SK-N-SH treated with all-trans-retinoic acid at 6 μM for 48 hours (cell line): Measurements from ENCODE around the gene TSPAN18.

Experiments used
- ATAC-seq: fragments of 200-7000 bp; cut with Tn5 transposase; 3 replicates; pipeline ENCODE4 v1.9.1; 2020; ENCODE audit warnings: mild to moderate bottlenecking, moderate library complexity
- ARNTL ChIP-seq: fragments of 450-650 bp; formaldehyde crosslinking; IDR thresholded peaks from 2 replicates; pipeline ENCODE4 v1.5.0; 2020; ENCODE audit warnings: low read depth, mild to moderate bottlenecking, moderate library complexity, borderline replicate concordance
- BACH2 ChIP-seq: fragments of 250-450 bp; sonication (Bioruptor Pico); IDR thresholded peaks from 2 replicates; pipeline ENCODE4 v1.9.0; 2021; ENCODE audit warnings: mild to moderate bottlenecking, borderline replicate concordance
- CSDC2 ChIP-seq: fragments of 250-450 bp; sonication (Bioruptor Pico); IDR thresholded peaks from 2 replicates; pipeline ENCODE4 v1.5.0; 2020; ENCODE audit warnings: mild to moderate bottlenecking, moderate library complexity
- CSRNP3 ChIP-seq: fragments of 250-450 bp; sonication (Bioruptor Pico); IDR thresholded peaks from 2 replicates; pipeline ENCODE4 v1.5.1; 2021; ENCODE audit warnings: mild to moderate bottlenecking, moderate library complexity
- ESRRG ChIP-seq: fragments of 250-450 bp; sonication (Bioruptor Pico); IDR thresholded peaks from 2 replicates; pipeline ENCODE4 v1.6.1; 2021; ENCODE audit warnings: mild to moderate bottlenecking
- GLIS3 ChIP-seq: fragments of 250-450 bp; sonication (Bioruptor Pico); IDR thresholded peaks from 2 replicates; pipeline ENCODE4 v1.5.0; 2020; ENCODE audit warnings: mild to moderate bottlenecking, moderate library complexity
- ISL1 ChIP-seq: fragments of 250-450 bp; sonication (Bioruptor Pico); IDR thresholded peaks from 2 replicates; pipeline ENCODE4 v2.1.2; 2022; ENCODE audit warnings: mild to moderate bottlenecking, moderate library complexity
- OSR1 ChIP-seq: fragments of 250-450 bp; sonication (Bioruptor Pico); IDR thresholded peaks from 2 replicates; pipeline ENCODE4 v1.8.0; 2022; ENCODE audit warnings: moderate library complexity, mild to moderate bottlenecking, inconsistent platforms
- PATZ1 ChIP-seq: fragments of 250-450 bp; sonication (Bioruptor Pico); IDR thresholded peaks from 2 replicates; pipeline ENCODE4 v1.8.0; 2020; ENCODE audit warnings: mild to moderate bottlenecking, moderate library complexity, borderline replicate concordance
- POU6F1 ChIP-seq: fragments of 250-450 bp; sonication (Bioruptor Pico); IDR thresholded peaks from 2 replicates; pipeline ENCODE4 v1.8.0; 2021; ENCODE audit warnings: low read depth, mild to moderate bottlenecking, moderate library complexity, borderline replicate concordance
- PPARA ChIP-seq: fragments of 250-450 bp; sonication (Bioruptor Pico); IDR thresholded peaks from 2 replicates; pipeline ENCODE4 v1.5.0; 2020; ENCODE audit warnings: mild to moderate bottlenecking, borderline replicate concordance
- RARB ChIP-seq: fragments of 250-450 bp; sonication (Bioruptor Pico); IDR thresholded peaks from 2 replicates; pipeline ENCODE4 v1.8.0; 2021; ENCODE audit warnings: mild to moderate bottlenecking, moderate library complexity
- SNAI2 ChIP-seq: fragments of 250-450 bp; sonication (Bioruptor Pico); IDR thresholded peaks from 2 replicates; pipeline ENCODE4 v1.5.0; 2020; ENCODE audit warnings: mild to moderate bottlenecking, moderate library complexity
- TSHZ2 ChIP-seq: fragments of 250-450 bp; sonication (Bioruptor Pico); IDR thresholded peaks from 2 replicates; pipeline ENCODE4 v1.5.0; 2020; ENCODE audit warnings: mild to moderate bottlenecking, moderate library complexity
- ZC3H10 ChIP-seq: fragments of 250-450 bp; sonication (Bioruptor Pico); IDR thresholded peaks from 2 replicates; pipeline ENCODE4 v1.5.1; 2021; ENCODE audit warnings: mild to moderate bottlenecking, moderate library complexity
- ZFP3 ChIP-seq: fragments of 250-450 bp; sonication (Bioruptor Pico); IDR thresholded peaks from 2 replicates; pipeline ENCODE4 v1.5.0; 2020; ENCODE audit warnings: mild to moderate bottlenecking, moderate library complexity
- ZFP30 ChIP-seq: fragments of 450-650 bp; formaldehyde crosslinking; IDR thresholded peaks from 2 replicates; pipeline ENCODE4 v1.5.0; 2022; ENCODE audit warnings: mild to moderate bottlenecking, moderate library complexity
- ZNF565 ChIP-seq: fragments of 450-650 bp; formaldehyde crosslinking; conservative IDR thresholded peaks from 2 replicates; pipeline ENCODE4 v1.5.0; 2020; ENCODE audit warnings: low read depth, mild to moderate bottlenecking, moderate library complexity
- ZNF70 ChIP-seq: fragments of 450-650 bp; formaldehyde crosslinking; IDR thresholded peaks from 2 replicates; pipeline ENCODE4 v1.5.0; 2020; ENCODE audit warnings: mild to moderate bottlenecking, moderate library complexity
- ZNF8 ChIP-seq: fragments of 450-650 bp; formaldehyde crosslinking; IDR thresholded peaks from 2 replicates; pipeline ENCODE4 v1.5.0; 2020; ENCODE audit warnings: mild to moderate bottlenecking, moderate library complexity

TSPAN18 gene

GRCh38 chr11:44861849-44862557 lies 135.2 kb downstream of the TSPAN18 start:
- no peak for TF ChIP-seq ZC3H10
- no peak for TF ChIP-seq OSR1 (CRISPR knock-in tag)
- TF ChIP-seq CSDC2 = no peak
- no peak for TF ChIP-seq ZFP30 (CRISPR knock-in tag)
- TF ChIP-seq ZNF565 (CRISPR knock-in tag) = no peak
- no peak for TF ChIP-seq ZFP3 (CRISPR knock-in tag)
- TF ChIP-seq ARNTL (CRISPR knock-in tag) = no peak
- no peak for TF ChIP-seq TSHZ2 (CRISPR knock-in tag)
- no peak for TF ChIP-seq POU6F1 (CRISPR knock-in tag)
- no peak for TF ChIP-seq GLIS3
- no peak for TF ChIP-seq PATZ1 (CRISPR knock-in tag)
- no peak for TF ChIP-seq ZNF70
- no peak for TF ChIP-seq CSRNP3 (CRISPR knock-in tag)
- TF ChIP-seq PPARA (CRISPR knock-in tag) = no peak
- TF ChIP-seq ESRRG (CRISPR knock-in tag) = no peak
- TF ChIP-seq ISL1 = no peak
- no peak for TF ChIP-seq RARB (CRISPR knock-in tag)
- TF ChIP-seq BACH2 (CRISPR knock-in tag) = no peak

GRCh38 chr11:44862558-44863101 lies 135.9 kb downstream of the TSPAN18 start:
- ATAC-seq = peak; percentile 58
- TF ChIP-seq PATZ1 (CRISPR knock-in tag) = no peak
- no peak for TF ChIP-seq ZNF8
- no peak for TF ChIP-seq TSHZ2 (CRISPR knock-in tag)
- no peak for TF ChIP-seq ZNF565 (CRISPR knock-in tag)
- TF ChIP-seq SNAI2 = no peak
- no peak for TF ChIP-seq POU6F1 (CRISPR knock-in tag)
- no peak for TF ChIP-seq ZNF70

More at GRCh38 chr11:44861849-44862557, 135.2 kb downstream of the TSPAN18 start:
- ATAC-seq = peak; percentile 99
